Suppressor macrophage (primary cell): Measurements from ENCODE around the gene UVSSA.
A peak's percentile ranks its signal among the peaks of the same experiment; 100 is the strongest.
"Not testable (repeated sequence)": the region's sequence is repeated elsewhere in the genome, so short reads cannot be mapped to it uniquely, and the experiment has no call there.

Experiments used
- DNase-seq, 4 experiments: peaks; one replicate each; pipeline ENCODE4 v3.0.0-alpha.2; 2020 to 2022

The UVSSA gene

GRCh38 chr4:1316537-1317168 lies 30.4 kb upstream of the UVSSA start:
- no peak for DNase-seq

- DNase-seq, result no peak
These were observed 29.6 kb upstream of the UVSSA start for GRCh38 chr4:1317177-1318045.

DNA sequence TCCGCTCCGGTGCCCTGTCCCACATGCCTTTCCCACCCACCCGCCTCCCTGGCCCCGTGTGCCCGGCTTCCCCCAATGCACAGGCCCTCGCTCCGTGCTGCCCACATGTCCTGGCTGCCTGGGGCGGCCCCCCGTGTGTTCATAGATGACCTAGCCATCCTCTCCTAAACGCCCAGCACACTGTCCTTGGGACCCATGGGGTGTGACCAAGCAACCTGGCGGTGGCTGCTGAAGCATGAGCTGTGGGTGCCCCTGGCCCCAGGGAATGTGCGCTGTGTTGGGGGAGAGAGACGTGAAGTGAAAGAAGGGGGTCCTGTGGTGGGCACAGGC lies 29.0 kb upstream of the UVSSA start:
- DNase-seq, result no peak

- DNase-seq, result peak in 2 of 4 experiments; percentile 28 to 42
These were observed 28.4 kb upstream of the UVSSA start for GRCh38 chr4:1318488-1319213.

GRCh38 chr4:1321486-1321885 lies 25.5 kb upstream of the UVSSA start:
- DNase-seq, result no peak

GRCh38 chr4:1321946-1322650 lies 24.9 kb upstream of the UVSSA start:
- no peak for DNase-seq

GRCh38 chr4:1323280-1323634 lies 23.8 kb upstream of the UVSSA start:
- no peak for DNase-seq

DNA sequence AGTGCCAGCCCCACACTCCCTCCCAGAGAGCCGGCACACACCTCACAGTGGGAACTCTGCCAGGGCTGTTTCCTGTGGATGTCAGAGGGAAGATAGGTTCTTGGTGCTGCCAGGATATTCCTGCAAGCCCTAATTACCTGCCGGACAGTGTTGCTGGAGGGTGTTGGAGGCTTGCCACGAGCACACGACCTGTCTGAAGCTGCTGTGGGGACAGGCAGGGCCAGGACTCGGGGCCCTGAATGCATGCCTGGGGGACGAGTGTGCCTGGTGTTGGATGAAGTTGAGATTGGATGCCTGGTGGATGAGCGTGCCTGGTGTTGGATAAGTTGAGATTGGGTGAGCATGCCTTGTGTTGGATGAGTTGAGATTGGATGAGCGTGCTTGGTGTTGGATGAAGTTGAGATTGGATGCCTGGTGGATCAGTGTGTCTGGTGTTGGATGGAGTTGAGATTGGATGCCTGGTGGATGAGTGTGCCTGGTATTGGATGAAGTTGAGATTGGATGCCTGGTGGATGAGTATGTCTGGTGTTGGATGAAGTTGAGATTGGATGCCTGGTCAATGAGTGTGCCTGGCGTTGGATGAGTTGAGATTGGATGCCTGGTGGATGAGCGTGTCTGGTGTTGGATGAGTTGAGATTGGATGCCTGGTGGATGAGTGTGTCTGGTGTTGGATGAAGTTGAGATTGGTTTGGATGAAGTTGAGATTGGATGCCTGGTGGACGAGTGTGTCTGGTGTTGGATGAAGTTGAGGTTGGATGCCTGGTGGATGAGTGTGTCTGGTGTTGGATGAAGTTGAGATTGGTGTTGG lies 23.2 kb upstream of the UVSSA start:
- no peak for DNase-seq

GRCh38 chr4:1324443-1325175 lies 22.4 kb upstream of the UVSSA start:
- DNase-seq, result not testable (repeated sequence)

GRCh38 chr4:1325176-1325480 lies 21.9 kb upstream of the UVSSA start:
- DNase-seq, result no peak

DNA sequence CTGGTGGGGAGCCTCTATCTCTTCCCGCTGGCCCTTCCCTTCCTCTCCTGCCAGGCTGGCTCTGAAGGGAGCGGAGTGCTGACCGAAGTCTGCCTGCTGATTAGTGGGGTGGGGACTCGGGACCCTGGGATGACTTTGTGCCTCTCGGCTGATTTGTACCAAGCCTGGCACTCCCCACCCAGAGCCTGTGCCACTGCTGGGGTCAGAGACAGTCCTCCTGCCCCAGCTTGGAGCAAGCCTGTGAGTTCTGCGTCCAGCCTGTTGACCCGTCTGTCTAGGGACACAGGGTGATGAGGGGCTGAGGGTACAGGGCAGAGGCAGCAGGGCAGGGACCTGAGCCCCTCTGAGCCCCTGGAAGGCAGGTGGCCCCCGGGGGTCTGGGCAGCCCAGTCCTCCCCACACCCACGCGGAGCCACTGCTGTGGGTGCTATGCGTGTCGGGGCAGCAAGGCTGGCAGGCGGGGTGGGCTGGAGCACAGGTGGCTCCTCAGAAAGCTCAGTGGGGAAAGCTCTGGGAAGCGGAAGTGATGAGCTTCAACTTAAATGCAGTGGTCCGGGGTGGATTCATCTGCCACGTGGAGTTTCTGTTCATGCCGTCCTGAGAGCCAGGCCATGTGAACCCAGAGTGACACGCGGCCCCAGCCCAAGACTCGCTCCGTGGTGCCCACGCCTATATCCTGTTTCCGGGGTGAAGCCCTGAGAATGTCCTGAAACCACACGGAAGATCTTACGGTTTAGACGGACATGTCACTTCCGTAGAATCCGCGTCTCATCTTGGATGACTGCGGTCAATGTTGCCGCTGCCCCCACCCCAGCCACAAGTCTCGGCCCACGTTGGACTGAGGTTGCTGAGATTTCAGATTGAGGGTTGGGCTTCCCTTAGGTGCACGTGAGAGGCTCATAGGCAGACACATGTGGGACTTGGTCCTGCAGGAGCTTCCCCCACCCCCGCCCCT lies 21.1 kb upstream of the UVSSA start:
- no peak for DNase-seq

GRCh38 chr4:1326751-1327525 lies 20.1 kb upstream of the UVSSA start:
- no peak for DNase-seq

DNA sequence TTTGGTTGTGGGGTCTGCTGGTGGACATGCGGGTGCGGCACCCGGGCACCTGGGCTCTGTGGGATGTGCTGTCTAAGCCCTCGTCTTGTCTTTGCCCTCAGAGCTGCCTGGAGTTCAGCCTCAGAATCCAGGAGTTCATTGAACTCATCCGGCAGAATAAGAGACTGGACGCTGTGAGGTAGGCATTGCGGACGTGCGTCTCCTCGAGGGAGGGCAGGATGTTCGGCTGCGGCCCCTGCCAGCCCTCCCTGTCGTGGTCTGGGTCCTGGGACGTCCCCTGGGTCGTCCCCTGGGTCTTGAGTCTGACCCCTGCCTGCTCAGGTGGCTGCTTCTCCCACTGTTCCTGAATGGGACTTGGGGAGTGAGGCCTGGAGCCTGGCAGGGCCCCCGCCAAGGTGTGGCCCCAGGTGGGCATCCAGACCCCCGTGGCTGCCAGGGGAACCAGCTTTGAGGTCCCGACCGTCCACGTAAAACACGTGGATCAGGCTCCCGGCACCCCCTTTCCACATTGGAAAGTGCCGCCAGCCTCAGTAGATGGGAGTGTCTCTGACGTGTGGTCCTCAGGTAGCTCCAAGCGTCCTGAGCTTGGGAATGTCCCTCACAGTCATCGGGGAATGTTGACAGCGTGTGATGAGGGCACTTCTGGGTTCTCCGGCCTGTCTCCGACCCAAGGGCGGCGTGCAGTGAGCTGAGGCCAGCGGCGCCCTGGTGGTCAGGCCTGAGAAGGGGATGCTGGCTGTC lies 19.3 kb upstream of the UVSSA start:
- DNase-seq, result no peak

DNA sequence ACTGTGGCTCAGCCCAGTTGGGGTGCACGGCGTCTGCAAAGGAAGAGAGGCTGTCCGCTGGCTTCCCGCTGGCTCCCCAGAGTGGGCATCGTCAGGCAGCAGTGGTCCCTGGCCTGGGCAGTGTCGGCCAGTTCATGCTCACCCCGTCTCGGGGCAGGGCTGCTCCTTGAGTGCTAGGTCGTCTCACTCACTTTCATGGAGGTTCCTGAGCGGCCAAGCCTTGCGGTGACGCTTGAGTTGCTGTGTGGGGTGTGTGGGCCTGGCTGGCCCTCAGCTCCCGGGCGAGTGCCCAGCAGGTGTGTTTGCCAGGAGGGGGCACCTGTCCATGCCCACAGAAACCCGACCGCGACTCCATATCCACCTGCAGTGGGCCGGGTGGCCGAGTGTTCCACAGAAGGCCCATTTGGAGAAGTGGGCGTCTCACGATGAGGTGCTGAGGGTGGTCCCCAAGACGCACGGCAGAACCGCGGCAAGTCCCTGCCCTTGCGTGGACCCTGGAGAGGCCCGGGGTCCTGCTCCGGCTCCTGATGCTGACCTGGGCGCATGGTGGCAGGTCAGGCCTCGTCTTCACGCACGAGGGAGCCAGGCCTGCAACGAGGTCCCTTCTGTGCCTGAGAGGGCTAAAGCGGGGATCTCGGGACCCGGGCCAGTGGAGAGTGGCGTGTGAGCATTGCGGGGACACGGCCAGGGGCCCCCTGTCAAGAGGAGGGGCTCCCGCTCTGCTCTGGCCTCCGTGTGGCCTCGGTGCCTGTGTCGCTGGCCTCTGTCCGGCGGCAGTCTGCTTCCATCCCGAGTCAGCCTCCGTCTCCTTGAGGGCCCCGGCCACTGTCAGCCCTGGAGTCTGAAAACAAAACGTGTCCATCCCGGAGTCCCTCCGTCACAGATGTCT lies 18.5 kb upstream of the UVSSA start:
- DNase-seq, result no peak

DNA sequence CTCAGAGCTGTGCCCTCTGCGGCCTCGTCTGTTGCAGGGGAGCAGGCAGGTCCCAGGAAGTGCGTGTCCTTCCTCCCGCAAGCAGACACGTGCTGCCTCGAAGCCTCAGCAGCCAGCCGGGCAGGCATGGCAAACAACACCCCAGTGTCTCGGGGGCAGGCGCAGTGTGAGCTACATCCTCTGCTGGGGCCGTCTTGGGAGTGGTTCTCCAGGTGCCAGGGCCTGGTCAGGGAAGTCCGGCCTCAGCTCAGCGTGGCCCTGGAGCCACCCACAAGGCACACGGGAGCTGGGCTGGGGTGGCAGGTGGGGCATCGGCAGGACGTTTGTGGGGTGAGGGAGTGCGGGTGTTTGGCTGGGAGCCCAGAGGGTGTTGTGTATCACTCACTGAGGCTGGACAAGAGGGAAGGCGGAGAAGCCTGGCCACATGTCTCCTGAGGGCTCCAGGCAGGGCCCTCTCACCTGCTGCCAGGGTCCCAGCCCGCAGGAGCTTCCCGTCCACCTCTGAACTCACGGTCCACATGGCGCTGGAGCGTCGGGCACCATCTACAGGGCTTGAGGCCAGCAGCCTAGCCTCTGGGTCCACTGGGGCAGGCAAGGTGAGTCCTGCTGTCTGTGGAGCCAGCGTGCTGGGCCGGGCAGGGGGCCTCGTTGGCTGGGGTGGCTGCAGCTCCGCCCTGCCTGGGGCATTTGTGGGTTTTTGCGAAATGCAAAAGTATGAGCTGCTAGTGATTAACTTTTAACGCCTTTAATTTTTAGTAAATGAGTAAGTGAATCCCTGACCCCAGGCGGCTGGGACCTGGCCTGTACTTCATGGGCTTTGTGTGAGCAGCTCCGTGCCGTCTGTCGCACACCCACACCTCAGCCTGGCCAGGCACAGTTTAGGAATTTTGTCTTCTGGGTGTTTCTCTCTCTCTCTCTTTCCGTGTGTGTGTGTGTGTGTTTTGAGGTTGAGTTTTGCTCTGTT lies 17.3 kb upstream of the UVSSA start:
- no peak for DNase-seq

DNA sequence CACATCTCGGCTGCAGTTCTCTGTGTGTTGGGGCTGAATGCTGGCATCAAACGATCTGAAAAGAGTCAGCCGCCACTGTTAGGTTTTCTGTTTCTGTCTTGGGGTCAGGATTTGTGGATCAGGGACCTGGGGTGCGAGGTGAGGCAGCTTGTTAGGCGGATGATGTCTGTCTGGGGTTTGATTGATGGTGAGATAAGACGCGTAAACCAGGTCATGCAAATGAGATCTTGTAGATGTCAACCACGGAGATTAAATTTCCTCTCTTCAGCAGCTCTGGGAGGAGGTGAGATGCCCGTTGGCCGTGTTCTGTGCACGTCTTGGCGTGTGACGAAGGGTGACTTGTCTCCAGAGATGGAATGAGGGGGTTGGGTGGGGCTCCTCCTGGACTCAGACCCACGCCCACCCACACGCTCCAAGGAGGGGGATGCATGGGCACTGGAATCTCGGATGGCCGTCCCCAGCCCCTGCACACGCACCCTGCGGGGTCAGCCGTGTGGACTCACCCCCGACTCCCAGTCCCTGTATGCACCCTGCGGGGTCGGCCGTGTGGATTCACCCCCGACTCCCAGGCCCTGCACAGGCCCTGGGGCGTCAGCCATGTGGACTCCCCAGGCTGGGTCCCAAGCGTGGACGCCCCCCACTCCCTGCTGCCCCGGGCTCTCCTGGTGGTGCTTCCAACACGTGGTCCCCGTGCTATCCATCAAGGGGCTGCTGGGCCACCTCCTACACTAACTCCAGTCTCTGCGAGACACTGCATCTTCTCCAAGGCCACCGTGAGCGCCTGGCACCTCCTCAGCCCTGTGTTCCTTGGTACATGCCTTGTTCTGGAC lies 16.0 kb upstream of the UVSSA start:
- DNase-seq, result no peak
